ENCODE data around the gene S100A11. TPM values are rescaled to one million over a fixed set of nuclear protein-coding genes. Genes with fewer than 3 reads are reported as not detected.

The S100A11 gene
- total and polyA plus RNA-seq, 9 of the 15 experiments (the other 6 are each of a cell fraction or from before 2014, with no cell fraction given): 131 to 808 (median 235) TPM

- TF ChIP-seq CTCFL (IDR thresholded peaks at IDR 0.05; ENCODE audit: borderline replicate concordance, insufficient read depth, low read depth, low read length, poor library complexity, severe bottlenecking) (no peak), PHB2 (IDR thresholded peaks at IDR 0.05; ENCODE audit: low read depth) (no peak), CHD7 (IDR thresholded peaks at IDR 0.05; ENCODE audit: low read depth, low read length) (no peak), ZFP30 (CRISPR knock-in tag; IDR thresholded peaks at IDR 0.05; ENCODE audit: borderline replicate concordance) (no peak), DNMT1 (IDR thresholded peaks at IDR 0.05) (no peak), SNIP1 (IDR thresholded peaks at IDR 0.05; ENCODE audit: low read depth) (no peak), TRIM24 (IDR thresholded peaks at IDR 0.05) (peak in 1 of 2 experiments; percentile 8; a peak in 2 of 4 replicates), ZSCAN29 (IDR thresholded peaks at IDR 0.05) (no peak), ZNF79 (CRISPR knock-in tag; IDR thresholded peaks at IDR 0.05; ENCODE audit: low read depth) (no peak), KDM2B (CRISPR knock-in tag; IDR thresholded peaks at IDR 0.05) (no peak), DIDO1 (tag; IDR thresholded peaks at IDR 0.05; ENCODE audit: low read depth) (no peak)
Measured at GRCh38 chr1:152034654-152035538, 1.9 kb downstream of the S100A11 start (continued).
